Muscle of arm (tissue), 12 donors: ENCODE results near the gene DUSP22. TPM values are rescaled to one million over a fixed set of nuclear protein-coding genes. Genes with fewer than 3 reads are reported as not detected.

Source experiments
- DNase-seq: peaks from one replicate; pipeline ENCODE4 v3.0.0-alpha.2; 2013
- polyA plus RNA-seq, 12 donors: library from polyadenylated mRNA; unstranded; fragments of 120-200 nt; gene quantifications; one replicate each; pipeline ENCODE4 v1.2.1, GENCODE V29; 2013; ENCODE audit not compliant: insufficient read length in 12 of 12

DUSP22 gene
- polyA plus RNA-seq, 12 donors = 22.7 to 31.5 (median 28.0) TPM; not detected in 1

DNA sequence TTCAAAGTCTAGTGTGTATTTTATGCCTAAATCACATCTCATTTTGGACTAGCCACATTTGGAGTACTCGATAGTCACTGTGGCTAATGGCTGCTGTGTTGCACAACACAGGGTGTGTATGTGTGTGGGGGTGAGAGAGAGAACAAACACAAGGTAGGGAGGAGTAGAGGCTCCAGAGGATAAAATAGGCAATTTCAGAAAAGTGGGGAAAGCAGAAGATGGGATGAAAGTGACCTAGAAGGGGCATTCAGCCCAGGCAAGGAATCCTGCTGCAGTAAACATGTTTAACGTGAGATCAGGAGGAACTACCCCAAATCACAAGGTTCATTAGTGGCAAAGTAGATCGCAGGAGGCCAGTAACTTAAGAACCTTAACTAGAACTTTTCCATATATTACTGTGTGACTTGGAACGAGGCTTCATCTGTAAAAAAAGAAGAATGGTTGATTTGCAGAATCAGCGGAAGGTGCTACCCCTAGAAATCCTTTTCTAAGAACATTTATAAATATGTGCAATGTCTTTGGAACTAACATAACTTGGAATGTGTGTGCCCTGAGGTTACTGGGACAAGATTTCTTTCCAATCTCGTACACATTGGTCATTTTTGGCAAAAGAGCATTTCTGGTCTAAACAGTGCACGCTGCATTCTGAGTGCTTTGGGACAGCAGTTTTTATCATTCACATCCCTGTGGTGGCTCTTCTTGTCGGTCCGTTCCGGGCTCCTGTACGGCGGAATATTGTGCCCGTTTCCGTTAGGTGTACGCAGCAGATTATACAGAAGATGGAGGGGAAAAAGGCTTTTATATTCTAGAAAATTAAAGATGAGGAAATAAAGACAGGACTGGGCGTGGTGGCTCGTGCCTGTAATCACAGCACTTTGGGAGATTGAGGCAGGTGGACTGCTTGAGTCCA lies 2.6 kb downstream of the DUSP22 start:
- no peak for DNase-seq

DNA sequence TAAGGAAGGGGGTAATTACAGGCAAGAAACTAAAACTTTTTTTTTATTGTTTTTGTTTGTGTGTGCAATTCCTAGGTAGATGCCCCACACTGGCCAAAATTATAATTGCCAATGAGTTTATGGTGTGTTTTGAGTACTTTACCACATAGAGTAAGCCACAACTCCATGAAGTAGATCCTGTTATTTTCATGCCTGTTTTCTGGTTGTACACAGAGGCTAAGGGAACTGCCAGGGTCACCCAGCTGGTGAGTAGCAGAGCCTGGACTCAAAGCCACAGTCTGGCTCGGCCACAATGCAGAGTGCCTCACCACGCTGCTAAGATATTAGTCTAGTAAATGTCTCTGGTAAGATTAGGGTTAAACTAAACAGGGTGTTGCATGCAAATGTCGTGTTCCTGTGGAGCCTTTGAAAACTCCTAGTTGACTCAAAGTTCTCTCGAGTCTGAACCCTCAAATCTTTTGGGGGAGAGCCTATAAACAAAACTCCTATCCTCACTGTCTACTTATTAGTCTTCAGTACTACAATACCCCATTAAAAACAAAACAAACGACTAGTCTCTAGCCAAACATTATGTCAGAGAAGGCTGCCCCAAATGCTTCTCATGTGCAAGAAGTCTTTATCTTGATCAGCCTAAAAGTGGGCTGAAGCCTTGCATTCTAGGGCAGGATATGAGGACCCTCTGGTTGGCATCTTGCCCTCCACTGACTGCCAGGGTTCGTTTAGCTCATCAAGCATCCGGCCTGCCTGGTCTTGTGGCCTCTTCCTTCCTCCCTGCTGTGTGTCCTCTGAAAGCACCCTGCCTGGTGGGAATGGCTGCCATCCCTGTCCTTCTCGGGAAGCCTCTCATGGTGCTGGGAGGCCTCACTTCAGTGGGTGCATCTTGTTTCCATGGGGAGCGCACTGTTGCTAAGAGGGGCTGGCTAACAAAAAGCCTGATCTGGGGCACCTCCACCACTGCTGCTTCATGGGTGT lies 4.2 kb downstream of the DUSP22 start:
- no peak for DNase-seq

DNA sequence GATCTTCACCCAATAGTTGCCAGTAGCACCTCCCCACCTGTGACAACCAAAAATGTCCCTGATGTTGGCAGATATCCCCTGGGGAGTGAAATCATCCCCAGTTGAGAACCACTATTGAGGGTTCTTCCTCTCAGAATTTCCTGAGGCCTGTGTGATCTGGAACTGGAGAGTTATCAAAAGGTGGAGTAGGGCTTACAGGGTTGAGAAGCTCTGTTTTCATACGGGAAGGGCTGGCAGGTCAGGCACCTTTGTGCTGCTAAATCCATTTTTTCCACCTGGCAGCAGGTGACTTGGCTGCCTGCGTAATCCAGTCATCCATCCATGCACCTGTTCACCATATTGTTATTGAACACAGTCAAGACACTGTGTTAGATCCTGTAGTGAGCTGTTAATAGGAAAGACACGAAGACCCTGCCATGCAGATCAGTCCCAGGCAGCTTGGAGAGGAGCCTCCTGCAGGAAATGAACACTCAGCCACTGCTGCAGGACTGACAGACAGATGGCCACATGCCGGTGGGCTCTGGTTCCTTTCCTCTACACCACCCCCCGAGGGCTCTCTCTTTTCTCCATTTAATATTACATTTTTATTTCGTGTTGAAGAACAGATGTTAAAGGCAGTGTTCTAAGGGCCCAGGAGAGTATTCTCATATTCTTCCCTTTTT lies 5.4 kb downstream of the DUSP22 start:
- no peak for DNase-seq

DNA sequence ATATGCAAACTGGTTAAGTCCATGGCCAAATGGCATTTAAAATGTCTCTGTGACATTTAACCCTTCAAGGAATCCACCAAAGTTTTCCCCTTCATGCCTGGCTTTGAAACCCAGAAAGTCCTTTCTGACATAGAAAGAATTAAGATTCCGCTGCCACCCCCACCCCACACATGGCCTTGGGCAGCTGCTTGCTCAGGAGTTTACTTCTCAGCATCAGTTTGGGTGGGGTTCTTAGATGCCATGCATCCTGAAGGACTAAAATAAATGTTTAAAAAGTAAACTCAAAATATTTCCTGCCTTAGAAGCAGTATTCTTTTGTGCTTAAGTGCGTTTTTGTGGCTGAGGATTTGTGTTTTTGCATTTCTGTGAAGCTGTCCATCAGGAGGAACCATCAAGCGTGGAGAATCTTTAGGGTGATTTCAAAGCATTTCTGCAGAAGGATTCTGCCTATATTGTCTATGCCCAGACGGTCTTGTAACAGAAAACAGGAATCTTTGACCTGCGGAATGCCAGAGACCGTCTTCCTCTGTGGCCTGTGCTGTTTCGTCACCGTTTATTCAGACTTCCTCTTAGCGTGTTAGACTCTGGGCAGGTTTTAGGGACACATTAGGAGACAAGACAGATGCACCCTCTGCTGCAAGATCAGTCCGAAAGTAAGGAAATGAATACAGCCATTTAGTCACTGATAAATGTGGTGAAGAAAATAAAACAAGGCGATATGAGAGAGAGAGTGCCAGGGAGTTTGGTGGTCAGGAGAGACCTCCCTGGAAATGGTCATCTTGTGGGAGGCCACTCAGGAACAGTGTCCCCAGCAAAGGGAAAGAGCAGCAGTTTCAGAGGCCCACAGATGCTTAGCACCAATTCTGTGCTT lies 6.2 kb downstream of the DUSP22 start:
- DNase-seq = no peak

DNA sequence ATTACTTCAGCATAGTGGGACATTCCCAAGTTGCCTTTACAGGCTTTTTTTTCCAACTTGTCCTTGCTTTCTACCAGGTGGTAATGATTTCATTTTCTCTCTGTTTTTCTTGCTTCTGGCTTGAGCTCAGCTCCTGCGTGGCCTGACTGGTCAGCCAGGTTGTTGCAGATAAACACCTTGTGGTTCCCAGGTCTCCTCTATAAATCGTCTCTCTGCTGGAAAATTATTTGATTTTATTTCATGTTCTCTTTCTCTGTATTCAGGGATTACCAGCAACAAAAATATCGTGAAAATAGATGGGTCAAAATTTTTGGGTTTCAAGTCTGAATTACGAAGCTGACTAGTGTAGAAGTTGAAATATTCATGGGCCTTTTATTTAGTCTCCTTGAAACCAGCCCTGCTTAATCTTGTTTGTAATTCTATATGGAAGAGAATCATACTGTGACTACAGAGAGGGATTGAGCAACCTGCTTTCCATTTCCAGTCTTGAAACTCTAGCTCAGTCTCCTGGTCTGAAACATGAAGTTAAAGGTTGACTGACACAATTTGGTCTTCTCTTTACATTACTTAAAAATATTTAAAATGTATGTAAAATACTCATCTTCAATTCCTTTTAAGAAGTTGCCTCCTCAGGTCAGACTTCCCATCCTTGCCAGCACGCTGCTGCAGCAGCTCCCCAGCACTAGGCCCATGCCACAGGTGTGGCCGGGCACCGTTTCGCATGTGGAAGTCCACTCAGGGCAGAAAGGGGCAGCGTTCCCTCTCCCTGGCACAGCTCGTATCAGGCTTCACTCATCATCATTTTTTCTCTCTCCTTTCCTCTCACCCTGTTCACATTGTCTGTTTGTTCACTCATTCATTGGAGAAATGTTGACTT lies 7.1 kb downstream of the DUSP22 start:
- no peak for DNase-seq

DNA sequence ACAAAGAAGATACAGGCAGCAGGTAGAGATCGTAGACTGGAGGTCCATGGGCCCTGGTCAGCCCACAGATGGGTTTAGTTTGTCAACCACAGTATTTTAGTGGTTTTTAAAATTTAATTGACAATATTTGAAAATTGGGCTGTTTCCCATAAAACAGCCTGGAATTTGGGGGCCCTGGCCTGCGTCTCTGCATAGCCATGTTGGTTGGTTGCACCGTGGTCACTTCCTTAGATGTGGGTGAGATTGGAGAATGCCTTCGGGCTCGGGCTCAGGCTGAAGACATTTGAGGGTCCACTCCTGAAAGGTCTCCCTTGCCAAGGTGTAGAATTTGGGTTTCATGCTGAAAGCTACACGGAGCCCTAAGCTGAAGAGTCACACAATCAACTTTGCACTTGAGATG lies 7.7 kb downstream of the DUSP22 start:
- DNase-seq = no peak

DNA sequence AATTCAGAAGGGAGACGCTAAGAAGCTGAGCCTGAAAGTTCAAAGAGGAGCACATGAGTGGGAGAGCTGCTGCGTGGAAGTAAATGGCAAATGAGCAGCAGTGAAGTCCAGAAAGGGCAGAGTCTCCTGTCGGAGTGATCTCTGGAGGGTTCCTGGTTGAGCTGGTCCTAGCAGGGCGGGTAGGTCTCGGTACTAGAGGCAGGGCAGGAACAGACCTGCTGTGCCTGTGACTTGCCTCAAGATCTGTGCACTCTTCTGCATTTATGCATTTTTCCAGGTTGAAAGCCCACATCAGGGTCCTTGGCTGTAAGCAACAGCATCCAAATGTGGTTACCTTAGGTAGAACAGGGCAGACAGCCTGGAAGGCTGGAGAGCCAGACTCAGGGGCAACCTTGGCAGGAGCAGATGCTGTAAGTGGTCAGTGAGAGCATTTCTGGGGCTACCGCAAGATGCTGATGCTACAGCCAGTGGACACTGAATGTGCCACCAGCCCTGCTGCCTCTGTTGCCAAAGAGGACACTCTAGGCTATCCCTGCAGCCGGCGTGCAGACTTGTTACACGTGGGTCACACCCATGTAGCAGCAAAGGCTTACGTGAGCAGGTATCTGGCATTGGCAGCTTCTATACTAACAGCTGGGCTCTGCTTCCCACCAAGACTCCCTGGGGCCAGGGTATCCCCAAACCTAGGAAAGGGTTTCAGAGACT lies 8.4 kb downstream of the DUSP22 start:
- DNase-seq = no peak

DNA sequence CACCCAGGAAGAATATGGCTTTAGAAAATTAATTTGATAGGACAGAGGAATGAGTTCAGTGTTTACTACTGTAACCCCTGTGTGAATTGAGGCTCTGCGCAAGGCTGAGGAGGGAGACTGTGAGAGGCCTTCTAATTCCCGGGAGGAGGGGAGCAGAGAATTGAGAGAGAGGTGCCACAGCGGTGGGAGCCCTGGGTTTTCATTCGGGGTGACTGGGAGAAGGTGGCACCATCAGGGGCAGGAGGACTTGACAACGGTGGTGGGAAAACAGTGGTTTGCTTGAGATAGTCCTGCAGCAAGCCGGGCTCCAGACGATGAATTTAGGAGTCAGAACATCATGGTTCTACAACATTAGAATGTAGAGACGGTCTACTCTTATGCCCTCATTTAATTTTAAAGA lies 9.2 kb downstream of the DUSP22 start:
- DNase-seq = no peak

DNA sequence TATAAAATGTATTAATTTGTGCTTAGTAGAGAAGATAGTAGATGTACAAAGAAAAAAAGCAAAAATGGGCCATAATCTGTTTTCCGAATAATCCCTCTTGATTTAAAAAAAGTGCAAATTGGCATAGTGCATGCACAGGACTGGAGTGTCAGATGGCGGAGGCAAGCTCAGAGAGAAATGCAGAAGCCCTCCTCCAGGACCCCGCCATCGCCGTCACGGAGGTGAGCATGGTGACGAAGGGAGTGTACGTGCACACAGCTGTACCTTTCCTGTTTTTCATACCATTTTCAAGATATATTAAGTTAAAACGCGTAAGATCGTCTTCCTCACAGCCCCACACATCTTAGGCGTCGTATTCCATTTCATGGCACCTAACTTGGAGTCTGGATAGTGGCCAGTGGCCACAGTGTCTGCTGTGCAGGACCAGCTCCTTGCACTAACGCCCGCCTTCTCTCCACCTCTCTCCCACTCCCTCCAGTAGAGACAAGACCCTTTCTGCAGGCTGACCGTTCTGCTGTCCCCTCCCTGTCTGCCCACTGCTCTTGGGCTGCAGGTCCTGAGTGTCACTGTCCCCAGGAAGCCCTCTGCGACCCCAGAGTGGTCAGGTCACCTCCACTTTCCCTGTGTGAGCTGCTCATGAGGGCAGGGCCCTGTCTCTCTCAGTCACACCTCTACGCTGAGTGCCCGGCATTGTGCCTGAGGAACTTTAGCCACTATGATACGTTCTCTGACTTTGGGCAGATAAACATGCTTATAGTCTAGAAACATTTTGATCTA lies 9.8 kb downstream of the DUSP22 start:
- no peak for DNase-seq

DNA sequence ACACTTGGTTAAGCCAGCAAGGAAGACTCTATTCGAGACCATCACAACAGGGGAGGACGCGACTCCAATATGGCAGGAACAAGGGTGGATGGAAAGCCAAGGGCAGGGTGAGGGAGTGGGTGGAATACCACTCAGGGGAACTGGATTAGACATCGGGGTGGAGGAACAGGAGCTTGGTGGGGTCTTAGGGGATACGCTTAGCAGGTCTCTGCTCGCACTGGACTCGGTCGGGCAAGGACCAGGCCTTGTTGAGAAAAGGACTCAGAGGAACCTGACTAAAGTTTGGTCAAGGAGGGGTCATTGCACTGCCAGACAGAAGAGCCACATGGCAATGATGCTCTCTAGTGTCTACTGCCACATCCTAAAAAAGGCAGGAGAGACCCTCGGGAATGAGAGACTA lies 10.5 kb downstream of the DUSP22 start:
- no peak for DNase-seq

DNA sequence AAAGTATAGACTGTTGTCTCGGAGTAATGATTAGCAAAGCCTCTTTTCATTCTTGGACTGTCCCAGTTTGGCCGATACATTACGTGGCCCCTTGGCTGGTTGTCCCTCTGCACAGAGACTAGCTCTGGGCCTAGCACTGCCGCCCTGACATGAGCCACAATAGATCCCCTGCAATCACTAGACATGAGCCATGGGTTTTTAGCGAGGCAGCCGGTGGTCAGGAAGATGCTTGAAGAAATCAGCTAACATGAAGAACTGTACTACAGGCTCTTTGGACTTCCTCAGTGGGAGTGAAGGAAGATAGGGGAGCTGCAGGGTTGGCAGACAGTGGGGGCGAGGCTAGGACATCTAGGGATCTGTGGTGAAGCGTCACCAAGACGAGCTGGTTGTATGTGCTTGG lies 11.0 kb downstream of the DUSP22 start:
- DNase-seq = no peak

DNA sequence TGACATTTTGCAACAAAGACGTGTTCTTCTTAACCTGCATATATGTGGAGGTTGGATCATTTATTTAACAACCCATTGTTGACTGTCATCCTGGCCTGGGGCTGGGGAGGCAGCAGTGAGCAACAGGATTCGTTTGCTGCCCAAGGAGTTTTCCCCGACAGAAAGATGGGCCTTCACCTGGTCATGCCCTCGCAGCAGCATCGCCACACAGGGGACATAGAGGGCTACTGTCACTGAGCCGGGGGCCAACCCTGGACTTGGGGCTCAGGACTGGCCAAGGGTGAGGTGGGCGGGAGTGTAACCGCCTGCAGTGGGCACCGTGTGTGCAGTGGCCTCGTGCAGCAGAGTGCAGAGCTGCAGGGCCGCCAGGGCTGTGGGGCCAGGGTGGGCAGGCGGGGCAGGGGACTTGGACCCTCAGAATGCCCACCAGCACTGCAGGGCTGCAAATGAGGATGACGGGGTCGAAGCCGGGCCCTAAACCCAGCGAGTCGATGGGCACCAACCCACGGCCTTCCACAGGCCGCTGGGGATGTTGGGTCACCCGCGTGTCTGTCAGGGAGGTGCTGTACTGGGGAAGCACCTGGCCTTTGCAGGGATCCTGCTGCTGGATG lies 11.8 kb downstream of the DUSP22 start:
- DNase-seq = no peak

DNA sequence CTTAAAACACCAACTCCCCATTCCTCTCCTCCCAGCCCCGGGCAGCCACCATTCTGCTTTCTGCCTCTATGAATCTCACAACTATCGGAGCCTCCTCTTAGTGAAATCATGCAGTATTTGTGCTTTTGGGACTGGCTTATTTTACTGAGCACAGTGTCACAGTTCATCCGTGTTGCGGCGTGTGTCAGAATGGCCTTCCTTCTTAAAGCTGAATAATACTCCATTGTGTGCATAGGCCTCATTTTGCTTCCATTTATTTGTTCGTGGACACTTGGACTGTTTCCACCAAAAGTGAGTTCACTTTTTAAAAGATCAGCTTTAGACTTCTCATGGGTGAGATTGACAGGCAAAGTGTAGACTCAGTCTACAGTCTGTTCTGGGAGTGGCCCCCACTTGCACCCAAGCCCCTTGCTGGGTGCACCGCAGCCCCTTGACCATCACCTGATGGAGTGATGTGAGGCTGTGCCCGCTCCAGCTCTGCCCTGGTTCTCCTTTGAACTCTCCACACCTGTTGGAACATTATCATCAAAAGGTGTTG lies 12.6 kb downstream of the DUSP22 start:
- no peak for DNase-seq

DNA sequence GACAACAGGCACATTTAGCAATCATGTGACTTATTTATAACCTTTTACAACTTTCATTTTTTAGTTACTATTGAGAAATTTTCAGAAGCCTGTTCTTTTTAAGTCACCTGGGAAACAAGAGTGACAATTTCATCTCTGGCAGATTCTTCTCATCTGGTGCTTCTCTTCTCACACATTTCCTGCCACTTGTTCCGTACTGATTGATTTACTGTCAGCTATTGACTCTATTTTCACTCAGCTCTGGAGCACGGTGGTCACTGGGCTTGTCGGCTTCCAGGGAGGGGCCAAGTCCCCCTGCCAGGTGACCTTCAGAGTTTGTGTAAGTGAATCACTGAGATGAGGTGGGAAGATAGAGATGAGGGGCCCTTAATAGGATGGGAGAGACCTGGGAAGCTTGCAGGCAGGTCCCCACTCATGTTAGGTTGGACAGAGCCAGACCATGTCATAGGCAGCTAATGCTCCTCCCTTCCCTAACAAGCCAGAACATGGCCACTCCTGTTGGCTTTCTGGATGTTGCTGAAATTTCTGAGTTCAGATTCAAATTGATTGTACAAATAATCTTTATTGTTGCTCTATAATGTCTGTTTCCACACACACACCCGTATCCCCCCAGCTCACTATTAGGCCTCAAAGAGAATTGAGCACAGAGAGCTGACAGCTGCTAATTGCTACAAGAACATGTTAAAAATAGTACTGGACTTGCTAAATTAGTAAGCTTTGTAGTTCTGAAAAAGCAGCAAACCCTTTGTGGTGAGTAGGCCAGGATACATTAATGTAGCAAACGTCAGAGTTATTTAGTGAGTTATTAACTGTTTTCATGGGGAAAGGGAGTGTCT lies 13.3 kb downstream of the DUSP22 start:
- DNase-seq = no peak

DNA sequence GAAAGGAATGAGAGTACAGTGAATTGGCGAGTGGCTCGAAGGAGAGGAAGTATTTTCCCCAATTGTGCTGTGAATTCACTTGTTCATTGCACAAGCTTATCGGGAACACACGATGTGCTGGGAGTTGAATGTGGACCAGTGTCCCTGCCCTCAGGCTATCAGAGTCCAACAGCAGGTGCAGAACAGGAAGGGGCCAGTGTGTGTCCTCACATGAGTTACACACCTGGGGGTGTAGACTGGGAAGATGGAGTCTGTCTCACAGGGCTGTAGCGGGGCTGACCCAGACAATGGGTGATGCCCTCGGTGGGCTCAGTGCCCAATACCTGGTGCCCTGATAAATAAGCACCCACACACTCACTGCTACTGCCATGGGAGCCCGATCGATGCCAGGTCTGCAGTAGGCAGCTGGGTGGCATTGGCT lies 14.4 kb downstream of the DUSP22 start:
- DNase-seq = no peak

DNA sequence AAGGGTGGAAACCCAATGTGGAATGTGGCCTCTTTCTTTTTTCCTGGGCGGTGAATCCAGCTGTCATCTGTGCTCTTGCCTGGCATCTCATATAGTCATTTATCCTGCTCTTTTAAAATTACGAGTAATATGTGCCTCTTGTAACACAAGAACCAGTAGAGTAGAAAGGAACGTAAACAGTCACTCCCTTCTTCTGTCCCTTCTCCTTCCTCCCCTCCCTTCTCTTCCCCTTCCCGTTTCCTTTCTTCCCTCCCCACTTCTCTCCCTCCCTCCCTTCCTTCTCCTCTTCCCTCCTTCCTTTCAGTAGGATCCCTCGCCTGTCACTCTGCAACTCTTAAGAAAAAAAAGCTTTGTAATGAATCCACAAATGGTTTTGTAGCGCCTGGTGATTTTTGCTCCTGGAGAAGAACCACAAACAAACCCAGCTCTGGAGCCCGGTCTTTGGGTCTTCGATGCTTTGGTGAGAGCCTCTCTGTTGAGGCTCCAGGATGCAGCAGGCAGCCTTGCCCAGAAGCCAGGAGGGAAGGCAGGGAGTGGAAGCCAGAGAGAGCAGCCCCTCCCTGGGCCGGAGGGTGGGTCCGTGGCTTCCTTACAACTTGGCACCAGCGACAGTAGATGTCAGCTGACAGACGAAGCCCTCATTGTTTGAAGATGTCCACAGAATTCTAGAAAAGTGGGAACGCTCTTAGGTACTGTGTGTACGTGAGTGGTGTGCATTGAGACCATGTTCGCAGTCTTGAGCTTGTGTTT lies 15.0 kb downstream of the DUSP22 start:
- no peak for DNase-seq
